GM13977 (cell line): ENCODE measurements around the gene ARHGAP15.

Experiments used
- DNase-seq: peaks from one replicate; pipeline ENCODE4 v3.0.0; 2012; ENCODE audit warnings: low spot score
- CTCF ChIP-seq: IDR thresholded peaks from 2 replicates; pipeline ENCODE4 v1.5.1; 2012; ENCODE audit warnings: mild to moderate bottlenecking, control low read depth; ENCODE audit not compliant: insufficient read depth; ENCODE audit errors: extremely low read depth, missing control alignments
- in situ Hi-C: fragments of 300-500 bp; cut with MboI; formaldehyde crosslinking; loops from one replicate; pipeline ENCODE4 v1.12.0; 2022; ENCODE audit warnings: low sequenced_read_pairs, low pct_unique_long_range_greater_than_20kb, mixed read lengths, inconsistent platforms; ENCODE audit not compliant: unreplicated experiment

ARHGAP15 gene

GRCh38 chr2:143710879-143711278 is 581.7 kb downstream of the ARHGAP15 start:
- in situ Hi-C loops: no loop called here
- no peak for TF ChIP-seq CTCF
- no peak for DNase-seq

GRCh38 chr2:143716522-143716921 is 587.3 kb downstream of the ARHGAP15 start:
- no peak for TF ChIP-seq CTCF
- in situ Hi-C loops: no loop called here
- DNase-seq: no peak

- in situ Hi-C loops: no loop called here
- no peak for DNase-seq
- TF ChIP-seq CTCF: no peak
These were observed 587.8 kb downstream of the ARHGAP15 start for GRCh38 chr2:143717053-143717452.

- no peak for TF ChIP-seq CTCF
- in situ Hi-C loops: no loop called here
- DNase-seq: no peak
These were observed 588.4 kb downstream of the ARHGAP15 start for GRCh38 chr2:143717536-143718168.

GRCh38 chr2:143718745-143719144 is 589.5 kb downstream of the ARHGAP15 start:
- no peak for DNase-seq
- no peak for TF ChIP-seq CTCF
- in situ Hi-C loops: no loop called here

- in situ Hi-C loops: no loop called here
- no peak for TF ChIP-seq CTCF
- no peak for DNase-seq
These were observed 590.2 kb downstream of the ARHGAP15 start for GRCh38 chr2:143719406-143719805.

GRCh38 chr2:143720095-143720664 is 591.0 kb downstream of the ARHGAP15 start:
- DNase-seq: no peak
- no peak for TF ChIP-seq CTCF
- in situ Hi-C loops: no loop called here
